SK-N-SH (cell line): ENCODE data around the gene GNAI1.

Experiments
- EP300 ChIP-seq, 2 experiments: IDR thresholded peaks; 2 replicates each; pipeline versions ENCODE4 v1.4.0 to v1.6.1; 2012; ENCODE audit warnings: borderline replicate concordance in 1 of 2, low read depth in 1 of 2, low read length in 1 of 2
- EZH2phosphoT487 ChIP-seq: fragments of 200-600 bp; sonication (generic); IDR thresholded peaks from 2 replicates; pipeline ENCODE4 v1.6.1; 2017; ENCODE audit warnings: low read depth, mixed run types, mild to moderate bottlenecking, antibody characterized with exemption, moderate library complexity, borderline replicate concordance
- GABPA ChIP-seq: IDR thresholded peaks from 2 replicates; pipeline ENCODE4 v1.4.0; 2012; ENCODE audit warnings: low read depth, mild to moderate bottlenecking
- JUND ChIP-seq: IDR thresholded peaks from 2 replicates; pipeline ENCODE4 v1.4.0; 2012
- MAX ChIP-seq: IDR thresholded peaks from 2 replicates; pipeline ENCODE4 v1.4.0; 2012; ENCODE audit warnings: low read depth
- NFIC ChIP-seq: IDR thresholded peaks from 2 replicates; pipeline ENCODE4 v1.4.0; 2012; ENCODE audit warnings: borderline replicate concordance
- POLR2AphosphoS5 ChIP-seq: IDR thresholded peaks from 2 replicates; pipeline ENCODE4 v1.6.1; 2012; ENCODE audit warnings: low read depth, low read length
- RAD21 ChIP-seq: IDR thresholded peaks from 2 replicates; pipeline ENCODE4 v1.6.1; 2012; ENCODE audit warnings: mild to moderate bottlenecking, low read length
- RCOR1 ChIP-seq: fragments of 150-350 bp; IDR thresholded peaks from 2 replicates; pipeline ENCODE4 v1.6.1; 2017; ENCODE audit warnings: antibody characterized with exemption, low read length
- REST ChIP-seq: IDR thresholded peaks from 2 replicates; pipeline ENCODE4 v1.6.1; 2012; ENCODE audit warnings: mild to moderate bottlenecking, low read depth, low read length, moderate library complexity
- TCF12 ChIP-seq: IDR thresholded peaks from 2 replicates; pipeline ENCODE4 v1.4.0; 2012
- TEAD4 ChIP-seq: IDR thresholded peaks from 2 replicates; pipeline ENCODE4 v1.4.0; 2012; ENCODE audit warnings: mild to moderate bottlenecking, borderline replicate concordance; ENCODE audit not compliant: insufficient read depth
- ZBTB33 ChIP-seq: IDR thresholded peaks from 2 replicates; pipeline ENCODE4 v1.4.0; 2012; ENCODE audit warnings: low read depth, borderline replicate concordance
- TF ChIP-seq, protein P1 (sequence below): fragments of 200-600 bp; sonication (generic); IDR thresholded peaks from 2 replicates; pipeline ENCODE4 v1.6.1; 2017; ENCODE audit warnings: antibody characterized with exemption, mild to moderate bottlenecking, moderate library complexity

DNA sequence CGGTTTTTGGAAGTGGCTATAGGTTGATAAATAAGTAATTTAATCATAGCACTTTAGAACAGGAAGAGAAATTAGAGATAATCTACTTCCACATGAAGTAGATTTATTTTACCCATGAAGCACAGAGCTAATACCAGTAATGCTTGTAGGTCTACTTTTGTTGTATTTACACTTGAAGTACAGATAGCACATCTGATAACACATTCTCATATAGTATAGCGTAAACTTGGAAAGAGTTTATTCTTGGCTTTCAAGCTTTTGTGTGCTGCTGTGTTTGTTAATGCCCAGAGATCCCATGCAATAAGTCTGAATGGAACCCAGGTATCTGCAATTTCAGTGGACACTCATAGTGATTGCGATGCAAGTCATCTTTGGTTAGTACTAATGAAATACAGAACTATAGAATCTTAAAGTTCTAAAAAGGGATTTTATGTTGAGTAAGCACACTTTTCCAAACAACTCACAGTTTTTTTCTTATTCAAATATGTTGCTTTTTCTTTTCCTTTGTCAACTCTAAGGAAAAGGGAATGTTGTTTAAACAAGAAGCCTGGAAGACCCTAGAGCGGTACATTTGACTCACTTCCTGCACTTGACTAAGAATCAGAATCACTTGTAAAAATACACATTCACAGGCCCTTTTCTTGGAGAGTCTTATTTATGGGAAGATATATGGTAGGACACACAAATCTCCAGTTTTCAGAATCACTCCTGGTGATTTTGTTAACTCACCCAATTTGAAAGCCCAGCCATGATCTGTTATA, 105.8 kb downstream of the GNAI1 start:
- no peak for TF ChIP-seq REST
- TF ChIP-seq, protein P1, sequence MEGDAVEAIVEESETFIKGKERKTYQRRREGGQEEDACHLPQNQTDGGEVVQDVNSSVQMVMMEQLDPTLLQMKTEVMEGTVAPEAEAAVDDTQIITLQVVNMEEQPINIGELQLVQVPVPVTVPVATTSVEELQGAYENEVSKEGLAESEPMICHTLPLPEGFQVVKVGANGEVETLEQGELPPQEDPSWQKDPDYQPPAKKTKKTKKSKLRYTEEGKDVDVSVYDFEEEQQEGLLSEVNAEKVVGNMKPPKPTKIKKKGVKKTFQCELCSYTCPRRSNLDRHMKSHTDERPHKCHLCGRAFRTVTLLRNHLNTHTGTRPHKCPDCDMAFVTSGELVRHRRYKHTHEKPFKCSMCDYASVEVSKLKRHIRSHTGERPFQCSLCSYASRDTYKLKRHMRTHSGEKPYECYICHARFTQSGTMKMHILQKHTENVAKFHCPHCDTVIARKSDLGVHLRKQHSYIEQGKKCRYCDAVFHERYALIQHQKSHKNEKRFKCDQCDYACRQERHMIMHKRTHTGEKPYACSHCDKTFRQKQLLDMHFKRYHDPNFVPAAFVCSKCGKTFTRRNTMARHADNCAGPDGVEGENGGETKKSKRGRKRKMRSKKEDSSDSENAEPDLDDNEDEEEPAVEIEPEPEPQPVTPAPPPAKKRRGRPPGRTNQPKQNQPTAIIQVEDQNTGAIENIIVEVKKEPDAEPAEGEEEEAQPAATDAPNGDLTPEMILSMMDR, result no peak
- no peak for TF ChIP-seq ZBTB33
- no peak for TF ChIP-seq RAD21
- TF ChIP-seq JUND, result no peak
- TF ChIP-seq RCOR1, result no peak
- TF ChIP-seq EP300 (IDR thresholded peaks at IDR 0.05; ENCODE audit: borderline replicate concordance in 1 of 2, low read depth in 1 of 2, low read length in 1 of 2), result no peak
- no peak for TF ChIP-seq EZH2phosphoT487
- TF ChIP-seq TEAD4, result no peak
- no peak for TF ChIP-seq POLR2AphosphoS5
- TF ChIP-seq MAX, result no peak
- no peak for TF ChIP-seq TCF12
- TF ChIP-seq GABPA, result no peak
- no peak for TF ChIP-seq NFIC
